CD14-positive monocyte (primary cell): Measurements from ENCODE around the gene COL15A1. TPM values are rescaled to one million over a fixed set of nuclear protein-coding genes. Genes with fewer than 3 reads are reported as not detected.

Source experiments
- DNase-seq, 3 donors: peaks; one replicate each; pipeline ENCODE4 v3.0.0-alpha.2; 2011 to 2022
- H2AFZ ChIP-seq: 2 replicates; pipeline ENCODE4 v1.6.0; 2012; ENCODE audit warnings: mild to moderate bottlenecking, low read depth, low read length, inconsistent platforms; ENCODE audit not compliant: insufficient read depth, poor library complexity, severe bottlenecking
- H3K27ac ChIP-seq, 2 donors: 1 replicate in 1 of 2; 2 replicates in 1 of 2; pipeline ENCODE4 v1.5.1; 2012 to 2013; ENCODE audit warnings: low read length in 2 of 2, control low read depth in 1 of 2, inconsistent platforms in 1 of 2, low read depth in 1 of 2, mild to moderate bottlenecking in 1 of 2
- H3K27me3 ChIP-seq, 2 donors: one replicate each; pipeline versions ENCODE4 v1.6.0 to v1.6.1; 2011 to 2013; ENCODE audit warnings: low read length in 2 of 2; ENCODE audit not compliant: control insufficient read depth in 2 of 2, insufficient read depth in 2 of 2
- H3K36me3 ChIP-seq, 2 donors: replicated peaks in 1 of 2; 1 replicate in 1 of 2; 2 replicates in 1 of 2; pipeline versions ENCODE4 v1.5.1 to v1.6.1; 2012 to 2013; ENCODE audit warnings: low read length in 2 of 2, control low read depth in 1 of 2, inconsistent platforms in 1 of 2, mild to moderate bottlenecking in 1 of 2; ENCODE audit not compliant: insufficient read depth in 2 of 2, control insufficient read depth in 1 of 2
- H3K4me1 ChIP-seq, 2 donors: 1 replicate in 1 of 2; 2 replicates in 1 of 2; pipeline versions ENCODE4 v1.5.1 to v1.6.1; 2012 to 2013; ENCODE audit warnings: low read length in 2 of 2, control low read depth in 1 of 2, inconsistent platforms in 1 of 2, mild to moderate bottlenecking in 1 of 2, moderate library complexity in 1 of 2; ENCODE audit not compliant: insufficient read depth in 2 of 2, control insufficient read depth in 1 of 2
- H3K4me2 ChIP-seq: replicated peaks from 2 replicates; pipeline ENCODE3; 2012; ENCODE audit warnings: low read length, moderate library complexity, mild to moderate bottlenecking; ENCODE audit not compliant: poor library complexity, severe bottlenecking; ENCODE audit errors: extremely low read depth
- H3K4me3 ChIP-seq, 3 experiments: fragments of 200-600 bp in 1 of 3; sonication (generic) in 1 of 3; replicated peaks in 1 of 3; 1 replicate in 2 of 3; 2 replicates in 1 of 3; pipeline ENCODE4 v1.5.1; 2011 to 2013; ENCODE audit warnings: low read length in 3 of 3, mild to moderate bottlenecking in 3 of 3, control low read depth in 2 of 3, low read depth in 2 of 3, inconsistent platforms in 1 of 3, moderate library complexity in 1 of 3
- H3K79me2 ChIP-seq: 2 replicates; pipeline ENCODE4 v1.6.0; 2012; ENCODE audit warnings: mild to moderate bottlenecking, control low read depth, inconsistent platforms, low read length, moderate library complexity; ENCODE audit not compliant: insufficient read depth
- H3K9ac ChIP-seq: 2 replicates; pipeline ENCODE4 v1.6.0; 2017; ENCODE audit warnings: low read length, mild to moderate bottlenecking; ENCODE audit not compliant: insufficient read depth, poor library complexity, severe bottlenecking
- H3K9me3 ChIP-seq, 2 donors: replicated peaks in 1 of 2; 1 replicate in 1 of 2; 2 replicates in 1 of 2; pipeline versions ENCODE4 v1.5.1 to v1.6.1; 2012 to 2013; ENCODE audit warnings: low read length in 2 of 2, control low read depth in 1 of 2; ENCODE audit not compliant: control insufficient read depth in 1 of 2, insufficient read depth in 1 of 2
- H4K20me1 ChIP-seq: 2 replicates; pipeline ENCODE4 v1.6.0; 2012; ENCODE audit warnings: mild to moderate bottlenecking, low read length, control low read depth, moderate library complexity; ENCODE audit not compliant: insufficient read depth
- H3K27ac Mint-ChIP-seq, 7 donors: one replicate each; pipeline ENCODE4 v1.8.0; 2020; ENCODE audit warnings: mild to moderate bottlenecking in 7 of 7, mixed read lengths in 7 of 7, moderate library complexity in 6 of 7, inconsistent platforms in 2 of 7
- H3K27me3 Mint-ChIP-seq, 3 donors: one replicate each; pipeline ENCODE4 v1.8.0; 2021 to 2022; ENCODE audit warnings: low read depth in 3 of 3, mild to moderate bottlenecking in 3 of 3, mixed read lengths in 3 of 3, moderate library complexity in 3 of 3, inconsistent platforms in 1 of 3
- H3K36me3 Mint-ChIP-seq, 2 donors: one replicate each; pipeline ENCODE4 v1.8.0; 2020; ENCODE audit warnings: mixed read lengths in 2 of 2, inconsistent platforms in 1 of 2, mild to moderate bottlenecking in 1 of 2
- H3K4me1 Mint-ChIP-seq: one replicate; pipeline ENCODE4 v1.8.0; 2020; ENCODE audit warnings: mild to moderate bottlenecking, mixed read lengths
- H3K4me3 Mint-ChIP-seq, 2 donors: one replicate each; pipeline ENCODE4 v1.8.0; 2020; ENCODE audit warnings: mild to moderate bottlenecking in 2 of 2, mixed read lengths in 2 of 2, moderate library complexity in 1 of 2
- H3K9me3 Mint-ChIP-seq, 7 donors: one replicate each; pipeline ENCODE4 v1.8.0; 2020 to 2022; ENCODE audit warnings: mixed read lengths in 7 of 7, mild to moderate bottlenecking in 6 of 7, moderate library complexity in 6 of 7, inconsistent platforms in 2 of 7
- WGBS: methylation state at CpG from one replicate; pipeline ENCODE4 v1.1.5; 2013; ENCODE audit warnings: missing lambda C conversion rate; ENCODE audit not compliant: insufficient coverage; 5-methylcytosine and 5-hydroxymethylcytosine counted together
- intact Hi-C, 2 donors: fragments of 100-400 bp; cut with micrococcal nuclease; formaldehyde crosslinking; loops; one replicate each; pipeline versions ENCODE4 v1.15.0 to v1.15.1; 2023
- polyA plus RNA-seq, 3 donors: library from polyadenylated mRNA; depleted of rRNA in 1 of 3; unstranded in 2 of 3; stranded (reverse) in 1 of 3; fragments of 300-500 nt in 2 of 3; fragments of >200 nt in 1 of 3; fragmentation: Illumina TruSeq in 2 of 3; gene quantifications; 1 replicate in 2 of 3; 2 replicates in 1 of 3; pipeline ENCODE4 v1.2.3, GENCODE V29; 2012 to 2021
- TF ChIP-seq, protein P1 (sequence below): fragments of 200-600 bp; IDR thresholded peaks from one replicate; pipeline ENCODE4 v1.8.0; 2022; ENCODE audit warnings: antibody characterized with exemption, mild to moderate bottlenecking

Gene COL15A1
- polyA plus RNA-seq, 3 donors = 0.03 to 0.14 (median 0.11) TPM

DNA sequence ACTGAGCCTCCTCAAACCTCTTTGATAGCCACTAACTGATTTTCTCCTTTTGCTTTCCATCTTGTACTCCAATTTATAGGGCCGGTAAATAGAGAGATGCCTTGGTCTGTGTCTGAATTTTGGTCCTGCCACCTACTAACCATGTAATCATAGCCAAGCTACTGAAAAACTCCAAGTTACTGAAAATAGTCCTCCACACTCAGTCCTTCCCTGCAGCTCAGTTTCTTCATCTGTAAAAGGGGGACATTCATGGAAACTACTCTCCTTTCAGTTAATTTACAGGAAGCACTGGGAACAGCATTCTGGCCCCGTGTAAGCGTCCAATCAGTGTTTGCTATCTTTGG is 131.2 kb downstream of the COL15A1 start:
- H3K4me1 ChIP-seq = peaks cover 3 to 10% of the 10 kb centered on the region in 2 donors
- Mint-ChIP-seq H3K9me3 (no peaks in the 10 kb centered on the region), H3K27ac (no peak overlapping the region), H3K4me1 (peaks cover 16% of the 10 kb centered on the region), H3K36me3 (no peaks in the 10 kb centered on the region), H3K27me3 (peaks cover 0 to 10% (median 5%) of the 10 kb centered on the region in 3 donors), H3K4me3 (no peak overlapping the region)
- no peaks in the 10 kb centered on the region for H3K79me2 ChIP-seq
- intact Hi-C loops = no loop called here
- H3K4me3 ChIP-seq = no peak overlapping the region
- no peaks in the 10 kb centered on the region for H3K36me3 ChIP-seq
- no peak overlapping the region for H3K27ac ChIP-seq
- DNase-seq = no peak
- TF ChIP-seq, protein P1, sequence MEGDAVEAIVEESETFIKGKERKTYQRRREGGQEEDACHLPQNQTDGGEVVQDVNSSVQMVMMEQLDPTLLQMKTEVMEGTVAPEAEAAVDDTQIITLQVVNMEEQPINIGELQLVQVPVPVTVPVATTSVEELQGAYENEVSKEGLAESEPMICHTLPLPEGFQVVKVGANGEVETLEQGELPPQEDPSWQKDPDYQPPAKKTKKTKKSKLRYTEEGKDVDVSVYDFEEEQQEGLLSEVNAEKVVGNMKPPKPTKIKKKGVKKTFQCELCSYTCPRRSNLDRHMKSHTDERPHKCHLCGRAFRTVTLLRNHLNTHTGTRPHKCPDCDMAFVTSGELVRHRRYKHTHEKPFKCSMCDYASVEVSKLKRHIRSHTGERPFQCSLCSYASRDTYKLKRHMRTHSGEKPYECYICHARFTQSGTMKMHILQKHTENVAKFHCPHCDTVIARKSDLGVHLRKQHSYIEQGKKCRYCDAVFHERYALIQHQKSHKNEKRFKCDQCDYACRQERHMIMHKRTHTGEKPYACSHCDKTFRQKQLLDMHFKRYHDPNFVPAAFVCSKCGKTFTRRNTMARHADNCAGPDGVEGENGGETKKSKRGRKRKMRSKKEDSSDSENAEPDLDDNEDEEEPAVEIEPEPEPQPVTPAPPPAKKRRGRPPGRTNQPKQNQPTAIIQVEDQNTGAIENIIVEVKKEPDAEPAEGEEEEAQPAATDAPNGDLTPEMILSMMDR = no peak
- H3K27me3 ChIP-seq = no peaks in the 10 kb centered on the region
- H3K9me3 ChIP-seq = no peaks in the 10 kb centered on the region
- H4K20me1 ChIP-seq = no peaks in the 10 kb centered on the region
- H2AFZ ChIP-seq = no peak overlapping the region
- no peak overlapping the region for H3K4me2 ChIP-seq
- no peak overlapping the region for H3K9ac ChIP-seq
- 89% methylated on average over 3 of the region's 3 CpGs for WGBS

DNA sequence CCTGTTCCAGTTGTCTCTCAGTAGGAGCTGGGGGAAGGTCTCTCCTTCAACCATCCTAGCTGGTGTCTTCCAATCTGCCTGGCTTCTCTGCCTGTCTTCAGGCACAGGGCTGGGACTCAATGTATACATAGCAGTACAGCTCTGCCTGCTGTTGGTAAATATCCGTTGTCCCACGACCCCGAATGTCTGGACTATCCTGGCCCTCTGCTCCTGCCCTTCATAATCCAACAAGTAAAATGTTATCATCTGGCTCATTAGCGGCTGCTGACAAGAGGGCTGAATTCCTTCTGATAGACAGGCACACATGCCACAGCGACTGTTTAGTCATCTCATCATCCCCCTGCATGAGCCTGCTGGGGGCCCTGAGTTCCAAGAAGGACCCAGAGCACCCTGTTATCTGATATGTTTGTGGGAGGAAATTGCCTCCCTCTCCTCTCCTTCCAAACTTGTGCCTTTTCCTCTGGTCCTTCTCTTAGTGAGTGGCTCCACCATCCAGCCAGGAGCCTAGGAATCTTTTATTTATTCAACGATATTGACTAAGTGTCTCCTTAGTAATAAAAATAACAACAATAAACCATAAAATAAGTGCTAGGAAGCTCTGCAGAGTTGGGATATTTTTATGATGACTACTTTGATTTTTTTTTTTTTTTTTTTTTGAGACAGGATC is 131.7 kb downstream of the COL15A1 start:
- H3K9ac ChIP-seq = no peak overlapping the region
- peaks cover 3 to 10% of the 10 kb centered on the region in 2 donors for H3K4me1 ChIP-seq
- DNase-seq = no peak
- H3K4me2 ChIP-seq = no peak overlapping the region
- no peaks in the 10 kb centered on the region for H3K9me3 ChIP-seq
- H3K27ac ChIP-seq = no peak overlapping the region
- Mint-ChIP-seq H3K36me3 (no peaks in the 10 kb centered on the region), H3K4me1 (peaks cover 16% of the 10 kb centered on the region), H3K27ac (no peak overlapping the region), H3K27me3 (peaks cover 0 to 10% (median 5%) of the 10 kb centered on the region in 3 donors), H3K4me3 (no peak overlapping the region), H3K9me3 (peaks cover 0 to 3% (median 0%) of the 10 kb centered on the region in 7 donors)
- TF ChIP-seq, protein P1 = no peak
- no peaks in the 10 kb centered on the region for H3K27me3 ChIP-seq
- no peaks in the 10 kb centered on the region for H3K36me3 ChIP-seq
- H4K20me1 ChIP-seq = no peaks in the 10 kb centered on the region
- H3K4me3 ChIP-seq = no peak overlapping the region
- intact Hi-C loops = no loop called here
- 93% methylated on average over 4 of the region's 6 CpGs for WGBS
- H2AFZ ChIP-seq = no peak overlapping the region
- no peaks in the 10 kb centered on the region for H3K79me2 ChIP-seq
